HG03521 (cell line): ENCODE results near the gene MMRN2.
"Not testable (repeated sequence)": the region's sequence is repeated elsewhere in the genome, so short reads cannot be mapped to it uniquely, and the experiment has no call there.

Experiments used
- ATAC-seq: cut with Tn5 transposase; IDR thresholded peaks from one replicate; pipeline ENCODE4 v1.9.1; 2021; ENCODE audit warnings: mild to moderate bottlenecking, moderate library complexity; ENCODE audit not compliant: unreplicated experiment

The MMRN2 gene

DNA sequence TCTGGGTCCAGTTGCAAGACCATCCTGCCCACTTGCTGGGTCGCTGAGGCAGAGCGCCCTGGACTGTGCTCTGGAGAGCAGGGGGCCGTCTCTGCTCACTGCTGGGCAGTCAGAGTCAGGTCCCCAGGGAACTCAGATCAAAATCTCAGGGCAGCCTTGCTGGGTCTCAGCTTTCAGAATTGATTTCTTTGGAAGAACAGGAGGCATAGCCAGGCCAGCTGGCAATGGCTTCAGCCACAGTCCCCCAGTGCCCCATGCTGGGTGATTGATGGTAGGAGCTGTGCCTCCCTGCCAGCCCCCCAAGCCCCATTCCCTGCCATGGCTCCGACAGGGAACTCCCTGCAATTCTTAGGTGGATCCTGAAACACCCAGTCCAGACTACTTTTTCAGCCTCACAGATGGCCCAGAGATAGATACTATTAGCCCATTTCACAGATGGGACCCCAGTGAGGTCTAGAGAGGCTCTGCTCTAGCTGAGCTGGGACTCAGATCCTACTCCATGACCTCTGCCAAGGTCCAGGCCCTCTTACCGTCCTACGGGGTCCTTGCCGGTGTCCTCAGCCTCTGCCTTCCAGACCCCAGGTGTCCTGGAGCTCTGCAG is 467 bp downstream of the MMRN2 start:
- no peak for ATAC-seq

DNA sequence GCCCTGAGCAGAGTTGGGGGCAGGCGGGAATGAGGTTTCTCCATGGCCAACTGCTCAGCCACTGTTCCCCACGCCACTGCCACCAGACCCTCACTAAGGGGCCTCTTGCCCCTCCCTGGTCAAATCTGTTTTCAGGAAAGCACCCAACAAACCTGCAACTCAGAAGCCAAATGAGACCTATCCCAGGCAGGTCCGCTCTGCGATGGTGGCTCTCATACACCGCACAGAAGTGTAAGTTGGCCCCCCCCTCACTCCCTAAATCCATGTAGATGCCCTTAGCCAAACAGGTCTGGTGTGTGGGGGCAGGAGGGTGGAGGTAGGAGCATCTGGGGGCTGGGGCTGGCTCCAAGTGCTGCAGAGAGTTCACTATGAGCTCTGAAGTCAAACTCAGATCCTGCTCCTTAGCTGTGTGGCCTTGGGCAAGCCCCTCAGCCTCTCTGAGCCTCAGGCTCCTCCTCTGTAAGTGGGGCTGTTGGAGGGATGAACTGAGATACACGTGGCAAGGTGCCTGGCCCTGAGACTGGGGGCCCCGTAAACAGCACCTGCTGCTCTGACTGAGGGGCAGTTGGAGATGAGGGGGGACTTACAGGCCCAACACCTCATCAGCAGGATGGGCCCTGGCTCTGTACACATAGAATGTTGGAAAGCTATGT is 1.1 kb downstream of the MMRN2 start:
- no peak for ATAC-seq

DNA sequence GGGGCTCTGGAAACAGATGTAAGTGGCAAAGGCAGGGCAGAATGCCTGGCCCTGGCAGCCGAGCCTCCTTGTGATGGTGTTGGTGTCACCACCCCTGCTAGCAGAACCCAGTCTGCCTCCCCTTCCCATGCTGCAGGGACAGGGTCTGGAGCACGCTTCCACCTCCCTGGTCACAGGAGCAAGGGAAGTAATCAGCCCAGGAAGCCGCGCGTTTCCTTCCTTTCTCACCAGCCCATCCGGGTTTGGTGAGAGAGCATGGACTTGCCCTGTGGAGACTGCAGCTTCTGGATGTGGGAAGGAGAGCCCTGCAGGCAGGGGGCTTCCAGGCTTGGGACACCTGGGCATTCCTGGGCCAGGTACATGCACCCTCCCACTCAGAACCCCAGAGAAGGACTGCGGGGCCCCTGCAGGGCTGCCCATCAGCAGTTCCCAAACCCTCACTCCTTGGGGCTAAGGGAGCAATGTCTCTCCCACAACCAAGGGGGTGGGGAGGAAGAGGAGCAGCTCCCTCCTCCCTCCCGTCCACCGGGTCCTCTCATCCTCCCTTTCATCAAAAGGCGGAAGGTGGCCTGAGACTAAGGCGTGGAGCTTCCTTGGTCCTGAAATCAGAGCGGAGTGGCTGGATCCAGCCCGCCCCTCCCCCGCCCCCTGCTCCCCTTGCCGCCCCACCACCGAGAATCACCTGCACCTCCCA is 1.8 kb downstream of the MMRN2 start:
- ATAC-seq: no peak

DNA sequence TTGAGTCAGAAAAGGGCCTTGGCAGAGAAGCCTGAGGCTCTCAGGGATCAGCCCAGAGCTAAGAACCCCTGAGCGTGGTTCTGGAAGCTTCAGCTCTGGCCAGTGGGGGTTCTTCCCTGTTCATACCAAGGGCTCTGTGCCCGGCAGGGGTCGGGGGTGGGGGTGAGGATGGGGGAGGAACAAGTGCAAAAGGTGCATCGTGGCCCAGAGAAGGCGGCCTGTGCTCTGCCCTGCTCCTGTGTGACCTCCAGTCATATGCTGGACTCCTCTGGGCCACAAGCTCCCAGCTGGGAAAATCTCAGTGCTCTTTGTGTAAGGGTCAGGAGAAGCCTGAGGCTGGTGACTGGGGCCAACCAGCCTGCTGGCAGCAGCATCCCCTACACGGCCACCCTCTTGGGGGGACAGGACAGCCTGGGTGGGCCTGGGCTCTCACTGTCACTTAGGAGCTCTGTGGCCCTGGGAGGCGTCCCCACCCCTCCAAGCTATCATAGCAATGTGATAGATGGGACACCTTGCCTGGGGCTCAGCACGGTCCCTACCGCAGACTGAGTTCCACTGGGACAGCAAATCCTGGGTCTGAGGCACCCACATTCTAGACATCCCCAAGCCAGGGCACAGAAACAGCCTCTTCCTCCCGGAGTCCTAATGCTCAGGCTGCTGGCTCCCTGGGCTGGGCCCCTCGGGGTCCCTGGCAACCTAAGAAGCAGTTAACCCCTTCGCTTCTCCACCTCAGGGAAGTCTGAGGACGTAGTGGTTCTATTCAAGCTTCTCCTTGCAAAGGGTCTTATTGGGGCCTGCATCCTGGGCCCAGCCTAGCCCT is 2.5 kb downstream of the MMRN2 start:
- ATAC-seq: no peak

DNA sequence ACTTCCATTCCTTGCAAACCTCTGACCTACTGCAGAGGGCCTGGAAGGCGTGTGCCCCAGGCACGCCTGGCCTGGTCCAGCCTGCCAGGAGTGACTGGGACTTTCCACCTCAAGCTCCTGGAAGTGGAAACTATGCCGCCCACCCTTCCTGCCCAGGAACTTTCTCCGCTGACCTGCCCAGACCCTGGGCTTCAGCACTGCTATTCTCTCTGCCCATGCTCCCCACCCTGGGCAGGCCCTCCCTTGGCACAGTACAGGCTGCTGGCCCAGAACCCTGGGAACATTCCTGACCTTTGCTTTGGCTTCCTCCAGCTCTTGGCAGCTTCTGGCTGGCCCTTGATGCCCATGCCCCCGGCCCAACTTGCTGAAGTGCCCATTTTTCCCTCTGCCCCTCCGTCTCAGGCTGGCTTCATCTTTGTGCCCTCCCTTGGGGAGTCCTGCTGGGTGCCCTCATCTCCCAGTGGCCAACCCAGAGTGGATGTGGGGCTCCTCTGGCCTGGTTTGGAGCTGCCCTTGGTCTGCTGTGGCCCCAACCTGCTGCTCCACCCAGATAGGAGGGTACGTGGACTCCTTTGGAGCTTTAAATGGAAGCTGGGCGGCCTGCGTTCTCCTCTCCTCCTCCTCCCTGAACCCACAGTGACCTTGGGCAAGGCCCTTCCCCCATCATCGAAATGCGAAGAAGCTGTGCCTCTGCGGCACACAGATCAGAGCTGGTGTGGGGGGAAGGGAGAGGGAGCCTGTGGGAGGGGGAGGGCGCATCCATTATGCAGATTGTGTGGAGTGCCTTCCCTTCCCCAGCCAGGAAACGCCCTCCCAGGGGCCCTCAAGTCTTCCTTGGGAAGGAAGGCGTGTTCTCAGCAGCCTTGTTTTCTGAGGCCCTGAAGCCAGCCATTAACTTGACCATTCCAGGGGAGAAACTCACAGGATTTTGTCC is 3.4 kb downstream of the MMRN2 start:
- no peak for ATAC-seq

DNA sequence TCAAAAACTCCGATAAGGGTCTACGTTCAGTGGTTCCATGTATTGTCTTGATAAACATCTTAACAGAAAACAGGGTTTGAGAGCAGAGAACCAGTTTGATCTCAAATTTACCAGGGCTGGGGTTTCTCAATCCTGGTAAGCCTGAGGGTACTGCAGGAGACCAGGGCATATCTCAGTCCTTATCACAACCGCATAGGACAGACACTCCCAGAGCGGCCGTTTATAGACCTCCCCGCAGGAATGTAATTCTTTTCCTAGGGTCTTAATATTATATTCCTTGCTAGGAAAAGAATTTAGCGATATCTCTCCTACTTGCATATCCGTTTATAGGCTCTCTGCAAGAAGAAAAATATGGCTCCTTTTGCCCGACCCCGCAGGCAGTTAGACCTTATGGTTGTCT is 4.7 kb downstream of the MMRN2 start:
- ATAC-seq: not testable (repeated sequence)

DNA sequence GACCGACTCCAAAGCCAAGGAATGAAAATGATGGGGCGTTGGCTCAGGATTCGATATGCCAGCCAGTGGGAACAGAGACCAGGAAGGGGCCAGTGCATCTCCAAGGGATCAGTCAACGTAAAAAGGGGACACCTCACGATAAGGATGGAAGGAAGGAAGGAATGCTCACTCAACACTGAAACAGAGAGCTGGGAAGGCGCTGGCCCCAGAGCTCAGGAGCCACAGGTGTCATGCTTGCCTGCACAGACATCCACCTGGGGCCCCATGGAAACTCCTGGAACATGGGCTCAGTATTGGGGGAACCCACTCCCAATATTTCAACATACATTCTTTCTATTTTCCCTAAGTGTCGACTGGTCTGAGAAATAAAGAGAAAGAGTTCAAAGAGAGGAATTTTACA is 5.3 kb downstream of the MMRN2 start:
- ATAC-seq: no peak

DNA sequence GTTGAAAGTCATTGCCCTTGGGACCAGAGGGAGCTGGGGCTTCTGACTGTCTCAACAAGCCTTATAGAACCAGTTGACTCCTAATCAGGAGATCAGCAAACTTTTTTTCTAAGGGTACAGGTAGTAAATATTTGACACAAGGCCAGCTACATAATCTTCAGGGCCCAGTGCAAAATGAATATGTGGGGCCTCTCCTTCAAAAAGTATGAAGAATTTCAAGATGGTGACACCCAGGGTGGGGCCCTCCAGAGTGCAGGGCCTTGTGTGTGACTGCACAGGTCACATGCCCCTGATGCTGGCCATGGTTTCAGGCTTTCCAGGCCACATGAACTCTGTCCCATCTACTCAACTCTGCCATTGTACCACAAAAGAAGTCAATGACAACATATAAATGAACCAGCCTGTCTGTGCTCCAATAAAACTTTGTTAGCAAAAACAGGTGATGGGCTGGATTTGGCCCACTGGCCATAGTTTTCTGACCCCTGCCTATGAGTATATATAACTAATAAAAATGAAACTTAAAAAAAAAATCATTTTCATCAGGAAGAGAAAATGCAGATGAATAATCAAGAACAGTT is 6.1 kb downstream of the MMRN2 start:
- no peak for ATAC-seq

DNA sequence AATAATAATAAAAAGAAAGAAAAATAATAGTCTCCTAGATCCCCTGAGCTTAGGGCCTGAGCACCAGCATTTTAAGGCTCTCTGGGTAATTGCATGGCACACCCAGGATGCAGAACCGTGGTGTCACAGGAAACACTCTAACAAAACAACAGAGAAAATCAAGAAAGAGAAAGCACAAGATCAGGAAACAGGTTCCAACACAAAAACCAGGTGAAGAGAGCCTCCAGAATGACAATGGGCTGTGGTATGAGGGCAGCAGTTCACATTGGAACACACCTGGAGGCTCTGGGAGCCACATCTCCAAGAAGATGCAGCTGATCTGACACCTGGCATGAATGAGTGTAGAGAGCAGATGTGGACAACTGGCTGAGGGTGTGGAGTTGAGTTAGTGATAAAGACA is 7.1 kb downstream of the MMRN2 start:
- no peak for ATAC-seq

DNA sequence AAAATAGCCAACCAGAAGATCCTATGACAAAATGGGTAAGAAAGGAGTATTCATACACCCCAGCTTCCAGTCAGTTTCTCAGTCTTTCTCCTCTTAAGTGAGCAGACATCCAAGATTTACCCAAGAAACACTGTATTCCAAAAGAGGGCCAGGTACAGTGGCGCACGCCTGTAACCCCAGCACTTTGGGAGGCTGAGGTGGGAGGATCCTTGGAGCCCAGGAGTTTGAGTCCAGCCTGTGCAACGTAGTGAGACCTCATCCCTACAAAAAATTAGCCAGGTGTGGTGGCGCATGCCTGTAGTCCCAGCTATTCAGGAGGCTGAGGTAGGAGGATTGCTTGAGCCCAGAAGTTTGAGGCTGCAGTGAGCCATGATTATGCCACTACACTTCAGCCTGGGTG is 9.6 kb downstream of the MMRN2 start:
- ATAC-seq: not testable (repeated sequence)

DNA sequence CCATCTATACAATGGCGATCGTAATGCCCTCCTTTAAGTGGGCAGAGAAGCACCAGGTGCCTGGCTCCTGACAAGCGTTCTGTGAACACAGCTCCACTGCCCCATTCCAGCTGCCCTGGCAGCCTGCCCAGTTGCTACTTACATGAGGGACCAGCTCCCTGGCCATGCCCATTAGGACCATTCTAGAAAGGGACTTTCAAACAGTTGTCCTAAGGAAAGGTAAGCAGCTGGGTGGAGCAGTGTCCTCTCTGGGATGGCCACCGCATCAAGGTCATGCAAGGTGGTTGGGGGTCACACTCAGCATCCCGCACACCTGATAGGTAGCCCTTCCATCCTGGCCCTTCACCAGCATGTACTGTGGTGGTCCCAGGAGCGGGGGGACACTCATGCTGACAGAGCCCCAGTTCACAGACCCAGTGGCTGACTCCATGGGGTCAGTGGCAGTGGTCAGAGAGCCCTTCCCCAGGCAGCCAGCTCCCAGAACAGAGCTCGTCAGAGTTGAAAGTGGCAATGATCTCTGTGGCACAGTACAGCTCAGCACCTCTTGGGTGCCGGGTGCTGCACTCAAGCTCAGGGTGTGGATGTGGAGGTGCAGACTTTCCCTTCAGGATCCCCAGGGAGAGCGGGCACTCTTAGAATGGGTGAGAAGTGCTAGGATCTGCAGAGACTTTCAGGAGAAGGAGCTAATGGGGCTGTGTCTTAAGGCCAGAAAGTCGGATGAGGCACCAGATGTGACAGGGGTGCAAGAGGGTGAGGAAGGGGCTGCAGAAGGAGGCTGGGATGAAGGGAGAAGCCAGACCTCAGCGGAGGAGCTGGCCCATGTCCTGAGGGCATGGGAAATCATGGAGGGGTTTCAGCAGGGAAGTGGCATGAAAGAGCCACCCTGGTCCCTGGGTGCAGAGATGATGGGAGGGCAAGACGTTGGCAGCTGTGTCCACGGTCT is 10.9 kb downstream of the MMRN2 start:
- ATAC-seq: no peak

DNA sequence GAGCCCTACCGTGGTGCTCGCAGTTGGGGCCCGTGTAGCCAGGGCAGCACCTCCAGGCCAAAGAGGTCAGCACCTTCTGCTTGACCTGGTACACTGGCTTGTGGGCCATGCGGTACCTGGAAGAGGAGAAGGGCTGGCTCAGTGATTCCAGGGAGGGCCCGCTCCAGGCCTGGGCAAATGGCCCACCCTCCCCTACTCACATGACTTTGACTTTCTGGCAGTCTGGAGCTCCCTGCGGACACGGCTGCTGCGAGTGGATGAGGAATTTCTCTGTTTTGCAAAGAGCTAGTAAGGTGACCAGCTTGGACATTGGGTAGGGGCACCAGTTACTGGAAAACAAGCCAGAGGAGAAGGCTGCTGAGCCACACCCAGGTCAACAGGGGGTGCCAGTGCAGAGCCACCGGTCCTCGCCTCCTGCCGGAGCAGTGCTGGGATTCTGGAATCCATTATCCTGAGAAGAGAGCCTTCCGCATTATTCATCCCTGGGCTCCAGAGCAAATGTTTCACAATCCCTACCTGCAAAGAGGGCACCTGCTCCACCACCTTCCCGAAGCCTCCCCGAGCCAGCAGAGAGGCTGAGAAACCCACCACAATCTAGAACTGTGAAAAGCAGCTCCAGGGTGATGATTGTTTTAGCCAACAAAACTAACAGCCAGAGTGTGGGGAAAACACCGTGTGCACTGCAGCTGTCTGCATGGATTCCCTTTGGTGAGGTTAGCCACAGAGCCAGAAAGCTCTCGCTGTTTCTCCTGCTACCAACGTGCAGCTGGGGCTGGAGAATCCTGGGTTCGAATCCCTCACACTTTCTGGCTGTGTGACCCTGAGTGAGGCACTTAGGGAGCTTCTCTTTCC is 11.8 kb downstream of the MMRN2 start:
- ATAC-seq: no peak

DNA sequence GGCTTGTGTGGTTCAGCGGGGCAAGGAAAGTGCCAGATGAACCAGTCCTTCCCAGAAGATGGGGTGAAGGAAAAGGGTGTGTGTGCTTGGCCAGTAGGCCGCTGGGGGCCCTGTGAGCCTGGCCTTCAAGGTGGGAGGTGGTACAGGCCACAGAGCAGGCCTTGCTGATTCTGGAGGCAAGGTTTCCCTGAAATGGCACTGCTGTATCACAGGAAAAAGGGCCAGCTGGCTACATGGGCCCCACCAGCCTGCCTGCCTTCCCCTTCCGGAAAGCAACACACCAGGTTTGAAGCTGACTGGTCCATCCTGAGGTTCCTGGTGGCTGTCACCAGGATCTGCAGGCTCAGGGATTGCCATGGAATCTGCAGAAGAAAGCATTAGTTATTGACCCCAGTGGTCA is 12.5 kb downstream of the MMRN2 start:
- no peak for ATAC-seq

DNA sequence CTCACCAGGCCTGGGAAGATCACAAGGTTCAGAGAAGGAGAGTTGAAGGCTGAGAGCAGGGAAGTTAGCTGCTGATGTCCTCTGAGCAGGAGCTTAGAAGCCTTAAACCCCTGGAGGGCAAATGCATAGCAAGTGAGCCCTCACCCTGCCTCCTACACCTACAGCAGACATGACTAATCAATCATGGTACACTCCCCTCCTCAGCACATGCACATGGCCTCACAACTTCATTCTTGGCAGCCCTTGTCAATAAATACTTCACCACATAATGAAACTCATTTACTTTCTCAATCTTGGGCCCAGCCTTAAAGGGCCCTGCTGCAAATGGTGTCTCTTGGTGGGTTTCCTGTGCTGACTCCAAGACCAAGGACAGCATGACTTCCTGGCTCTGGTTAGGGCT is 12.9 kb downstream of the MMRN2 start:
- no peak for ATAC-seq

DNA sequence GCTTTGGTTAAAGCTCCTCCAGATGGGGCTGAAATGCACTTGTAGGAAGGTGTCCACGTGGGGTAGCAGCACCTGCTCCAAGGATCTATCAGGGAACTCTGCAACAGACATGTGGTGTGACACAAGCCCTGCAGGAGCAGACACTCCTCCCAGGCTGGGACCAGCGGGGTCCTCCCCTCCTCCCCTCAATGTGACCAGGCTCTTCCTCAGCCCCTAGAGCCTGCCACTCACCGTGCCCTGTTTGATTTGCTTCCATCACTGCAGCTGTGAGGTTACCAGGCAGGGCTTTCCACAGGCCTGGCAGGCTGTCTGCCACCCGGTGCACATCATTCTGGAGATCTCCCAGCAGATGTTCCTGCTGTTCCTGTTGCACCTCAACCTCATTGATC is 13.4 kb downstream of the MMRN2 start:
- no peak for ATAC-seq

DNA sequence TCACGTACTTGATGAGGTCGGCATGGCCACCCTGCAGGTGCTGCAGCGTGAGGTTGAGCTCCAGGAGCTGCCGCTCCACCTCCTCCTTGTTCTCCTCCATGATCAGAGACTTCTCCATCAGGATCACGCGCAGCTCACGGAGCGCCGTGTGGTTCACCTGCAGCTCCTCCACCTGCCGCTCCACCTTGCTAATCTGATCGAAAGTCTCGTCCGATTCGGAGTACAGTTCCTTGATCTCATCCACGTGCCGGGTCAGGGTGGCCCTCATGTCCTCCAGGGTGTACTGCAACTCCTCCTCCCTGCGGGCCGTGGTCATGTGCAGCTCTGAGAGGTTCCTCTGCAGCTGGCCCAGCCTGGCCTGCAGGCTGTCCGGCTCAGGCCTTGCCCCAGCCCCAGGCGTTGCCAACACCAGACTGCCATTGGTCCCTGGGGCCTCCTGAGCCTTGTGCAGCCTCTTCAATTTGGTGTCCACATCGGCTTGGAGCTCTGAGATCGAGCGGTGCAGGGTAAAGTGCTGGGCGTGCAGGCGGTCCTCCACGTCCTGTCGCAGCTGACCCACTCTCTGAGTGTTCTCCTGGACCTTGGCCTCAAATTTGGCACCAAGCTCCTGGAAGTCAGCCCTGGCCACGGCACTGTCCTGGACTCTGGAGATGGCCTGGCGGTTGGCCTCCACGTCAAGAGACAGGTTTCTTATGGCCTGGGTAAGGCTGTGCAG is 13.9 kb downstream of the MMRN2 start:
- no peak for ATAC-seq

DNA sequence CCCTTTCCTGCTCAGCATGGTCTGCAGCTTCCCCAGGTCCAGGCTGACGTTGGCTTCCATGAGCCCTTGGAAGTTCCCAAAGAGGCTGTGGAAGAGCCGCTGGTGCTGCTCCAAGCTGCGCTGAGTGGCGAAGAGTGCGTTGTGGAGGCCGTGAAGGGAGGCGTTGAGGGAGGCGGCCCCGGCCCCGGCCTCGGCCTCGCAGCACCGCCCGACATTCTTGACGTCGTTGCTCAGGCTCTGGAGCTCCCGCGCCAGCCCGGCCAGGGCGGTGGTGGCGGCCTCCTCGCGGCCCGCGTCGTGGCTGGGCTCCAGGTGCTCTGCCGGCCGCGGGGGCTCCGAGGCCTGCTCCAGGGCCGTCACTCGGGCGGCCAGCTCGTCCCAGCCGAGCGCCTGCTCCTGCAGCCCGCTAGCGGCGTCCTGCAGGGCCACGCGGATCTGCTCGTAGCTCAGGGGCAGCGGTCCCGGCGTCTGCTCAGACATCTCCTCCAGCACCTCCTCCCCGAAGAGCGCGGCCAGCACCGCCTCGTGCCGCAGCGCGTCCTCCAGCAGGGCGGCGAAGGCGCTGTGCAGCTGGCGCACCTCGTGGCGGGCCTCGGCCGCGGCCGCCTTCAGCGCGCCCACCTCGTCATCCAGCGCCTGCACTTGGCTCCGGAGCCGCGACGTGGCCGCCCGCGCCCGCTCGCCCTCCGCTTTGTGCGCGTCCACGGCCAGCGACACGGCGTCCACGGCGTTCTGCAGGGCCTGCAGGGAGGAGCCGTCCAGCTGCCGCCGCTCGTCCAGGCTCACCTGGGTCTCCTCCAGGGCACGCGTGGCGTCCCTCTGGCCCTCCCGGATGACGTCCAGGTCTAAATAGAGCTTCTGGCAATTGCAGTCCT is 14.7 kb downstream of the MMRN2 start:
- ATAC-seq: no peak
